ENCODE measurements around the gene RPGRIP1L. TPM values are rescaled to one million over a fixed set of nuclear protein-coding genes. Genes with fewer than 3 reads are reported as not detected.
A peak's percentile ranks its signal among the peaks of the same experiment; 100 is the strongest.

Gene RPGRIP1L
- total RNA-seq, 1 donor from 2014 or later, result 23.2 TPM

GRCh38 chr16:53598511-53599275 is 105.0 kb downstream of the RPGRIP1L start:
- H3K4me2 ChIP-seq, result no peak overlapping the region
- H3K9ac ChIP-seq, result no peak overlapping the region
- TF ChIP-seq EZH2phosphoT487 (IDR thresholded peaks at IDR 0.05), result no peak
- H3K9me3 ChIP-seq (ENCODE audit: low read depth), result no peaks in the 10 kb centered on the region
- DNase-seq (ENCODE audit: low spot score), result peak; percentile 2
- H3K27ac ChIP-seq, result no peak overlapping the region
- Mint-ChIP-seq H3K36me3 (peaks cover 23% of the 10 kb centered on the region), H3K27me3 (ENCODE audit: insufficient read depth, low read depth) (peaks cover 8% of the 10 kb centered on the region), H3K27ac (no peak overlapping the region), H3K9me3 (peaks cover 21% of the 10 kb centered on the region), H3K4me1 (no peaks in the 10 kb centered on the region), H3K4me3 (no peak overlapping the region)
- no peaks in the 10 kb centered on the region for H4K20me1 ChIP-seq (ENCODE audit: low read depth)
- no peaks in the 10 kb centered on the region for H3K27me3 ChIP-seq
- H3K4me3 ChIP-seq, result no peak overlapping the region
- no peaks in the 10 kb centered on the region for H3K4me1 ChIP-seq
- H2AFZ ChIP-seq (replicated peaks), result no peak overlapping the region
- no peaks in the 10 kb centered on the region for H3F3A ChIP-seq (ENCODE audit: low read depth)
- no peaks in the 10 kb centered on the region for H3K79me2 ChIP-seq (ENCODE audit: low read depth)
- no peaks in the 10 kb centered on the region for H3K36me3 ChIP-seq

GRCh38 chr16:53597776-53598175 is 105.9 kb downstream of the RPGRIP1L start:
- no peak overlapping the region for H3K9ac ChIP-seq
- H3K79me2 ChIP-seq (ENCODE audit: low read depth), result no peaks in the 10 kb centered on the region
- H3K9me3 ChIP-seq (ENCODE audit: low read depth), result no peaks in the 10 kb centered on the region
- no peak overlapping the region for H3K4me3 ChIP-seq
- H3K9me3 Mint-ChIP-seq, result peaks cover 21% of the 10 kb centered on the region
- no peaks in the 10 kb centered on the region for H3F3A ChIP-seq (ENCODE audit: low read depth)
- no peak overlapping the region for H2AFZ ChIP-seq (replicated peaks)
- H3K27ac ChIP-seq, result no peak overlapping the region
- no peak overlapping the region for H3K4me2 ChIP-seq
- no peaks in the 10 kb centered on the region for H4K20me1 ChIP-seq (ENCODE audit: low read depth)
- no peaks in the 10 kb centered on the region for H3K4me1 ChIP-seq
- peaks cover 8% of the 10 kb centered on the region for H3K27me3 Mint-ChIP-seq (ENCODE audit: insufficient read depth, low read depth)
- H3K27ac Mint-ChIP-seq, result no peak overlapping the region
- TF ChIP-seq EZH2phosphoT487 (IDR thresholded peaks at IDR 0.05), result no peak
- no peak for TF ChIP-seq EZH2 (IDR thresholded peaks at IDR 0.05)
- TF ChIP-seq CTCF (IDR thresholded peaks at IDR 0.05), result no peak
- no peaks in the 10 kb centered on the region for H3K36me3 ChIP-seq
- no peaks in the 10 kb centered on the region for H3K27me3 ChIP-seq
- DNase-seq (ENCODE audit: low spot score), result no peak
- H3K36me3 Mint-ChIP-seq, result peaks cover 23% of the 10 kb centered on the region
- H3K4me3 Mint-ChIP-seq, result no peak overlapping the region
- no peaks in the 10 kb centered on the region for H3K4me1 Mint-ChIP-seq

- H2AFZ ChIP-seq (replicated peaks), result no peak overlapping the region
- H3K36me3 ChIP-seq, result no peaks in the 10 kb centered on the region
- Mint-ChIP-seq H3K4me1 (no peaks in the 10 kb centered on the region), H3K4me3 (no peak overlapping the region), H3K36me3 (no peaks in the 10 kb centered on the region), H3K27ac (no peak overlapping the region), H3K27me3 (ENCODE audit: insufficient read depth, low read depth) (no peaks in the 10 kb centered on the region), H3K9me3 (peaks cover 5% of the 10 kb centered on the region)
- no peaks in the 10 kb centered on the region for H4K20me1 ChIP-seq (ENCODE audit: low read depth)
- no peaks in the 10 kb centered on the region for H3K9me3 ChIP-seq (ENCODE audit: low read depth)
- no peaks in the 10 kb centered on the region for H3K4me1 ChIP-seq
- H3K4me3 ChIP-seq, result no peak overlapping the region
- TF ChIP-seq EZH2phosphoT487 (IDR thresholded peaks at IDR 0.05), result no peak
- TF ChIP-seq CTCF (IDR thresholded peaks at IDR 0.05), result no peak
- no peak for TF ChIP-seq EZH2 (IDR thresholded peaks at IDR 0.05)
- no peak overlapping the region for H3K4me2 ChIP-seq
- no peaks in the 10 kb centered on the region for H3K27me3 ChIP-seq
- H3K27ac ChIP-seq, result no peak overlapping the region
- DNase-seq (ENCODE audit: low spot score), result no peak
- H3K79me2 ChIP-seq (ENCODE audit: low read depth), result no peaks in the 10 kb centered on the region
- peaks cover 6% of the 10 kb centered on the region for H3F3A ChIP-seq (ENCODE audit: low read depth)
- no peak overlapping the region for H3K9ac ChIP-seq
Observed at GRCh38 chr16:53588081-53588648, 115.5 kb downstream of the RPGRIP1L start.

- Histone ChIP-seq H3K36me3 (no peaks in the 10 kb centered on the region), H3K79me2 (ENCODE audit: low read depth) (no peaks in the 10 kb centered on the region), H3K27ac (no peak overlapping the region), H3K9me3 (ENCODE audit: low read depth) (no peaks in the 10 kb centered on the region), H3K4me1 (no peaks in the 10 kb centered on the region), H3K4me3 (no peak overlapping the region), H3K9ac (no peak overlapping the region), H3F3A (ENCODE audit: low read depth) (no peaks in the 10 kb centered on the region), H3K4me2 (no peak overlapping the region), H2AFZ (replicated peaks) (no peak overlapping the region), H4K20me1 (ENCODE audit: low read depth) (no peaks in the 10 kb centered on the region), H3K27me3 (no peaks in the 10 kb centered on the region)
- DNase-seq (ENCODE audit: low spot score), result no peak
- no peak overlapping the region for H3K4me3 Mint-ChIP-seq
- H3K27me3 Mint-ChIP-seq (ENCODE audit: insufficient read depth, low read depth), result no peaks in the 10 kb centered on the region
- no peaks in the 10 kb centered on the region for H3K4me1 Mint-ChIP-seq
- no peaks in the 10 kb centered on the region for H3K36me3 Mint-ChIP-seq
- H3K9me3 Mint-ChIP-seq, result no peaks in the 10 kb centered on the region
- TF ChIP-seq CTCF (IDR thresholded peaks at IDR 0.05), result no peak
- no peak for TF ChIP-seq EZH2 (IDR thresholded peaks at IDR 0.05)
- TF ChIP-seq EZH2phosphoT487 (IDR thresholded peaks at IDR 0.05), result no peak
- H3K27ac Mint-ChIP-seq, result no peak overlapping the region
Observed at GRCh38 chr16:53583401-53583800, 120.3 kb downstream of the RPGRIP1L start.
